Measurements from ENCODE around the gene SLC25A30.
A peak's percentile ranks its signal among the peaks of the same experiment; 100 is the strongest.
"Not testable (repeated sequence)": the region's sequence is repeated elsewhere in the genome, so short reads cannot be mapped to it uniquely, and the experiment has no call there.

The SLC25A30 gene

GRCh38 chr13:45390348-45390747 is 27.8 kb downstream of the SLC25A30 start:
- Mint-ChIP-seq H3K4me1 (ENCODE audit: low read depth) (peaks cover 21% of the 10 kb centered on the region), H3K27ac (peak overlapping the region; percentile 46), H3K36me3 (peaks cover 15% of the 10 kb centered on the region)
- not testable (repeated sequence) for H3K27me3 Mint-ChIP-seq; H3K4me3 Mint-ChIP-seq; H3K9me3 Mint-ChIP-seq (ENCODE audit: low read depth)

DNA sequence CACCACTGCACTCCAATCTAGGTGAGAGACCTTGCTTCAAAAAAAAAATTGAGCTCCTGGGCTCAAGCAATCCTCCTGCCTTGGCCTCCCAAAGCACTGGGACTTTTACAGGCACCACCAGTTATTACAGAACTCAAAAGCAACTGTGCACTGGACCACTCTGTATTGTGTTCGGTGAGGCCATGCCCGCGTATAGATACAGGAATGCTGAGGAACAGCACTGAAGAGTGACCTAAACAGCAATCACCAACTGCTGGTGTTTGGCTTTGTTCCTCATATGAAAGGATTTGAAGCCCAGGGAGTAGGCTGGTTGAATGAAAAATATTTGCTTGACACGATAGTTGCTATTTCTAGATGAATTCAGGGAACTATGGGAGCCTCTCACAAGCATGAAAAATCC is 29.5 kb downstream of the SLC25A30 start:
- peaks cover 22% of the 10 kb centered on the region for H3K36me3 Mint-ChIP-seq
- peaks cover 6% of the 10 kb centered on the region for H3K4me1 Mint-ChIP-seq (ENCODE audit: low read depth)
- no peaks in the 10 kb centered on the region for H3K9me3 Mint-ChIP-seq (ENCODE audit: low read depth)
- no peak overlapping the region for H3K4me3 Mint-ChIP-seq
- H3K27me3 Mint-ChIP-seq = no peaks in the 10 kb centered on the region
- H3K27ac Mint-ChIP-seq = no peak overlapping the region

- H3K27me3 Mint-ChIP-seq; H3K4me3 Mint-ChIP-seq; H3K9me3 Mint-ChIP-seq (ENCODE audit: low read depth); H3K4me1 Mint-ChIP-seq (ENCODE audit: low read depth): not testable (repeated sequence)
- peaks cover 22% of the 10 kb centered on the region for H3K36me3 Mint-ChIP-seq
- peak overlapping the region; percentile 10 for H3K27ac Mint-ChIP-seq
Measured at GRCh38 chr13:45386892-45387575, 31.1 kb downstream of the SLC25A30 start.

GRCh38 chr13:45385907-45386553 is 32.1 kb downstream of the SLC25A30 start:
- H3K27ac Mint-ChIP-seq = no peak overlapping the region
- no peaks in the 10 kb centered on the region for H3K27me3 Mint-ChIP-seq
- peaks cover 22% of the 10 kb centered on the region for H3K36me3 Mint-ChIP-seq
- H3K9me3 Mint-ChIP-seq (ENCODE audit: low read depth) = no peaks in the 10 kb centered on the region
- peaks cover 6% of the 10 kb centered on the region for H3K4me1 Mint-ChIP-seq (ENCODE audit: low read depth)
- no peak overlapping the region for H3K4me3 Mint-ChIP-seq

GRCh38 chr13:45385320-45385719 is 32.9 kb downstream of the SLC25A30 start:
- no peak overlapping the region for H3K4me3 Mint-ChIP-seq
- no peaks in the 10 kb centered on the region for H3K27me3 Mint-ChIP-seq
- H3K9me3 Mint-ChIP-seq (ENCODE audit: low read depth) = no peaks in the 10 kb centered on the region
- H3K27ac Mint-ChIP-seq = no peak overlapping the region
- peaks cover 19% of the 10 kb centered on the region for H3K36me3 Mint-ChIP-seq
- H3K4me1 Mint-ChIP-seq (ENCODE audit: low read depth) = peaks cover 6% of the 10 kb centered on the region

DNA sequence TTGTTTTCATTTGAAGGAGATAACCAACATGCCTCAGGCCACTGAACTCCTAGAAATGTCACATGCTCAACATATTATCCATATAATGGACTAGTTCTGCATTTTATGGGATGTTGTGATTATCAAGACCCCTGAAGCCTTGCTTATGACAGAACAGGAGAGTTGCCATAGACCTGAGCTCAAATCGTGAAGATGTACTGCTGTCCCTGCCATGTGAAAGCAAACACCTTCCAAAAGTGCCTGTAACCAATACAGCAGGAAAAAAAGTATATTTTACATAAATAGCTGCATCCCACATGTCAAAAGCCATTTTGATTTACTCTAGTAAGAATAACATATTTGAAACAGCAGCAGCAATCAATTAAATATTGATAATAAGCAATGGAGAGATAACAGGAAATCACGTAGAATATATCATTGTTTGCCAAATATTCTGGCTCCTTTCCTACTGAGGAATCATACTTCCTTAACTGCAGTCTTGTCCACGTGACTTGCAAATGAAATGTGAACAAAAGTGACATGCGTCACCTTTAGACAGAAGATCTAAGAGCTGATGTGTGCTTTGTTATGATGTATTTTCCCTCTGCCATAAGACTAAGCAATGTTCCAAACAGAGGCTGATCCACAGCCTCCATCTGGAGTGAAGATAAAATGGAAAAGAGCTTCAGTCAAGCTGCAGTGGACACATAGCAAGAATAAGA is 33.5 kb downstream of the SLC25A30 start:
- Mint-ChIP-seq H3K4me1 (ENCODE audit: low read depth) (peaks cover 6% of the 10 kb centered on the region), H3K27ac (no peak overlapping the region), H3K4me3 (no peak overlapping the region)

DNA sequence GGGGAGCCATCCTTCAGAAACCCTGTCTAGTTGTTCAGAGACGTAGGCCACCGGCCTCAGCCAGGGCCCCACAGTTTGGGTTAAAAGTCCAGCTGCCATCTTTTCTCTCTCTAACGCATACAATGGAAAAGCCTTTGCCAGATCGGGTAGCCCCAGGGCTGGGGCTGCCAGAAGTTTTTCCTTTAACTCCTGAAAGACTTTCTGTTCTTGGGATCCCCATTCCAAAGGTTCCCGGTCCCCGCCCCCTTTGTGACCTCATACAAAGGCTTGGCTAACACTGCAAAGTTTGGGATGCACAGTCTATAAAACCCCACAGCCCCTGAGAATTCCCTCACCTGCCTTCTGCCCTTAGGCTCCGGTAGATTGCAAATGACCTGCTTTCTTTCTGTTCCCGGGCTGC is 35.4 kb downstream of the SLC25A30 start:
- not testable (repeated sequence) for H3K27ac Mint-ChIP-seq; H3K27me3 Mint-ChIP-seq; H3K4me3 Mint-ChIP-seq; H3K9me3 Mint-ChIP-seq (ENCODE audit: low read depth); H3K4me1 Mint-ChIP-seq (ENCODE audit: low read depth)
- peaks cover 17% of the 10 kb centered on the region for H3K36me3 Mint-ChIP-seq

More for the DNA sequence above, 33.5 kb downstream of the SLC25A30 start:
- no peaks in the 10 kb centered on the region for H3K27me3 Mint-ChIP-seq
- no peaks in the 10 kb centered on the region for H3K9me3 Mint-ChIP-seq (ENCODE audit: low read depth)
- peaks cover 17% of the 10 kb centered on the region for H3K36me3 Mint-ChIP-seq

GRCh38 chr13:45381196-45381595 is 37.0 kb downstream of the SLC25A30 start:
- Mint-ChIP-seq H3K27ac (no peak overlapping the region), H3K9me3 (ENCODE audit: low read depth) (no peaks in the 10 kb centered on the region), H3K36me3 (peaks cover 10% of the 10 kb centered on the region), H3K27me3 (no peaks in the 10 kb centered on the region), H3K4me1 (ENCODE audit: low read depth) (no peaks in the 10 kb centered on the region), H3K4me3 (no peak overlapping the region)

- H3K27ac Mint-ChIP-seq; H3K27me3 Mint-ChIP-seq; H3K4me1 Mint-ChIP-seq (ENCODE audit: low read depth); H3K9me3 Mint-ChIP-seq (ENCODE audit: low read depth); H3K4me3 Mint-ChIP-seq: not testable (repeated sequence)
- H3K36me3 Mint-ChIP-seq = peaks cover 10% of the 10 kb centered on the region
Measured at GRCh38 chr13:45380708-45381107, 37.5 kb downstream of the SLC25A30 start.

DNA sequence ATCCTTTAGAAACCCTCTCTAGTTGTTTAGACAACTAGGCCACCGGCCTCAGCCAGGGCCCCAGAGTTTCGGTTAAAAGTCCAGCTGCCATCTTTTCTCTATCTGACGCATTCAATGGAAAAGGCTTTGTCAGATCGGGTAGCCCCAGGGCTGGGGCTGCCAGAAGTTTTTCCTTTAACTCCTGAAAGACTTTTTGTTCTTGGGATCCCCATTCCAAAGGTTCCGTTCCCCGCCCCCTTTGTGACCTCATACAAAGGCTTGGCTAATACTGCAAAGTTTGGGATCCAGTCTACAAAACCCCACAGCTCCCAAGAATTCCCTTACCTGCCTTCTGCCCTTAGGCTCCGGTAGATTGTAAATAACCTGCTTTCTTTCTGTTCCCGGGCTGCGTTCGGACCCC is 38.7 kb downstream of the SLC25A30 start:
- H3K9me3 Mint-ChIP-seq (ENCODE audit: low read depth); H3K4me1 Mint-ChIP-seq (ENCODE audit: low read depth); H3K4me3 Mint-ChIP-seq; H3K27ac Mint-ChIP-seq; H3K27me3 Mint-ChIP-seq; H3K36me3 Mint-ChIP-seq: not testable (repeated sequence)

GRCh38 chr13:45378786-45379185 is 39.4 kb downstream of the SLC25A30 start:
- not testable (repeated sequence) for H3K4me3 Mint-ChIP-seq; H3K36me3 Mint-ChIP-seq; H3K4me1 Mint-ChIP-seq (ENCODE audit: low read depth); H3K27ac Mint-ChIP-seq; H3K27me3 Mint-ChIP-seq; H3K9me3 Mint-ChIP-seq (ENCODE audit: low read depth)

GRCh38 chr13:45377314-45377713 is 40.9 kb downstream of the SLC25A30 start:
- not testable (repeated sequence) for H3K4me3 Mint-ChIP-seq; H3K27me3 Mint-ChIP-seq; H3K27ac Mint-ChIP-seq; H3K36me3 Mint-ChIP-seq; H3K9me3 Mint-ChIP-seq (ENCODE audit: low read depth); H3K4me1 Mint-ChIP-seq (ENCODE audit: low read depth)

DNA sequence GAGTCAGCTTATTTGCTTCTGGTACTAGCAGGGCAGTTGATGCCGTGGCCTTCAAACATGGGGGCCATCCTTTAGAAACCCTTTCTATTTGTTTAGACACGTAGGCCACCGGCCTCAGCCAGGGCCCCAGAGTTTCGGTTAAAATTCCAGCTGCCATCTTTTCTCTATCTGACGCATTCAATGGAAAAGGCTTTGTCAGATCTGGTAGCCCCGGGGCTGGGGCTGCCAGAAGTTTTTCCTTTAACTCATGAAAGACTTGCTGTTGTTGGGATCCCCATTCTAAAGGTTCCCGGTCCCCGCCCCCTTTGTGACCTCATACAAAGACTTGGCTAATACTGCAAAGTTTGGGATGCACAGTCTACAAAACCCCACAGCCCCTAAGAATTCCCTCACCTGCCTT is 41.5 kb downstream of the SLC25A30 start:
- not testable (repeated sequence) for H3K27ac Mint-ChIP-seq; H3K36me3 Mint-ChIP-seq; H3K4me3 Mint-ChIP-seq; H3K27me3 Mint-ChIP-seq; H3K4me1 Mint-ChIP-seq (ENCODE audit: low read depth); H3K9me3 Mint-ChIP-seq (ENCODE audit: low read depth)

DNA sequence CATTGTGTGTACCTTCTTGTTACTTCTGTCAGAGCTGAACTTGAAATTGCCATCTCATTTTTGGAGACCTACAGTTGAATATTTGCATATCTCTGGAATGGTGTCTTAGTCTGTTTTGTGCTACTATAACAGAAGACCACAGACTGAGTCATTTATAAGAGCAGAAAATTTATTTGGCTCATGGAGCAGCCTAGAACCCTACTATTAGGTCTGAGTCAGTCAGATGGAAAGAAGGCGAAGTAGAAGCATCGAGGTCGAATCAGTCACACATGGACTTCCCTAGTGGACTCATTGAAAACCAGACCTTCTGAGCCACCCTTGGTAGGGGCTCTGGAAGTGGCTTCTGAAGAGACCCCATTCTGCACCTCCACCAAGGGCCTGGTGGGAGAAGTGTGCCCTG is 43.3 kb downstream of the SLC25A30 start:
- Mint-ChIP-seq H3K27ac (no peak overlapping the region), H3K4me1 (ENCODE audit: low read depth) (peaks cover 11% of the 10 kb centered on the region), H3K9me3 (ENCODE audit: low read depth) (no peaks in the 10 kb centered on the region), H3K27me3 (no peaks in the 10 kb centered on the region), H3K4me3 (no peak overlapping the region), H3K36me3 (peaks cover 1% of the 10 kb centered on the region)

DNA sequence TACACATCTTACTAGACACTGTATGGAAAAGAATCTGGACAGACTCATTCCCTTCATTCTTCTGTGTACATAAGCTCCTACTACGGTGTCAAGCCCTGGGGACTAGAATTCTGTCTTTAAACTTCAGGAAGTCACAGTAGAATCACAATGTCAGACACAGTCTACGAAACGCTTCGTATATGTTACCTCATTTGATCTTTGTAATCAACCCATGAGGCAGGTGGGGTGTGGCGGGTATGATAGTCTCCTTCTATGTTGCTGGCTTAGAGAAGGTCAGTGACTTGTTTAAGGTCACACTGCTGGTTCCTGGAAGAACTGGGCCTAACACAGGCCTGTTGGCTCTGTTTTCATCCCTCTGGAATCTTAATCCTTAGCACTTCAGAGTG is 45.0 kb downstream of the SLC25A30 start:
- Mint-ChIP-seq H3K27me3 (no peaks in the 10 kb centered on the region), H3K27ac (no peak overlapping the region), H3K36me3 (peaks cover 5% of the 10 kb centered on the region)

More for the DNA sequence above, 45.0 kb downstream of the SLC25A30 start:
- no peak overlapping the region for H3K4me3 Mint-ChIP-seq
- H3K9me3 Mint-ChIP-seq (ENCODE audit: low read depth) = no peaks in the 10 kb centered on the region
- peaks cover 25% of the 10 kb centered on the region for H3K4me1 Mint-ChIP-seq (ENCODE audit: low read depth)
